HepG2 (cell line): ENCODE measurements around the gene HOMEZ. TPM values are rescaled to one million over a fixed set of nuclear protein-coding genes. Genes with fewer than 3 reads are reported as not detected.
A peak's percentile ranks its signal among the peaks of the same experiment; 100 is the strongest.

Experiments
- ATAC-seq: fragments of 200-7000 bp; cut with Tn5 transposase; 3 replicates; pipeline ENCODE4 v1.9.1; 2020; ENCODE audit warnings: mild to moderate bottlenecking, moderate library complexity
- BruUV-seq: library from RNA; stranded (reverse); fragments of 400-500 nt; replicated peaks from 2 replicates; lab custom pipeline; 2021; lab: Mats Ljungman, UMichigan
- CTCF ChIA-PET: fragments of 300-600 bp; formaldehyde crosslinking; extraction: SDS; loops from one replicate; lab custom pipeline; 2021; ENCODE audit warnings: low total read pairs, inconsistent platforms, low intra/inter-chr PET ratio; lab: Yijun Ruan, JAX
- POLR2A ChIA-PET: fragments of 350-600 bp; sonication (Branson Sonifier 250); formaldehyde crosslinking; loops from one replicate; lab custom pipeline; 2020; ENCODE audit warnings: antibody characterized with exemption, inconsistent platforms; lab: Yijun Ruan, JAX
- DNase-seq: peaks from one replicate; pipeline ENCODE4 v3.0.0-alpha.2; 2015; ENCODE audit warnings: low spot score
- FAIRE-seq: peaks from 3 replicates; lab custom pipeline; 2011; peaks lifted over from hg19 to GRCh38; lab: Jason Lieb, UNC
- H2AFZ ChIP-seq: one replicate; pipeline ENCODE4 v1.6.1; 2011; ENCODE audit warnings: low read length, inconsistent platforms
- H3K27ac ChIP-seq: fragments of 300-600 bp; 3 replicates; pipeline ENCODE4 v1.8.0; 2011; ENCODE audit warnings: mixed run types, mild to moderate bottlenecking, mixed read lengths, low read length, inconsistent platforms; ENCODE audit not compliant: insufficient read depth; ENCODE audit errors: extremely low read length
- H3K27me3 ChIP-seq, 2 experiments: fragments of 200-600 bp in 1 of 2; 2 replicates in 1 of 2; 3 replicates in 1 of 2; pipeline versions ENCODE4 v1.6.0 to v1.8.0; 2011; ENCODE audit warnings: low read length in 2 of 2, mild to moderate bottlenecking in 2 of 2, moderate library complexity in 2 of 2, inconsistent platforms in 1 of 2; ENCODE audit not compliant: insufficient read depth in 2 of 2, control insufficient read depth in 1 of 2
- H3K36me3 ChIP-seq, 2 experiments: fragments of 200-600 bp in 1 of 2; replicated peaks in 1 of 2; 2 replicates in 1 of 2; 3 replicates in 1 of 2; pipeline versions ENCODE4 v1.5.1 to v1.8.0; 2011; ENCODE audit warnings: low read length in 2 of 2, inconsistent platforms in 1 of 2; ENCODE audit not compliant: insufficient read depth in 2 of 2, control insufficient read depth in 1 of 2
- H3K4me1 ChIP-seq: 2 replicates; pipeline ENCODE4 v1.5.1; 2012; ENCODE audit warnings: low read length, inconsistent platforms; ENCODE audit not compliant: insufficient read depth
- H3K4me2 ChIP-seq: 2 replicates; pipeline ENCODE4 v1.6.0; 2011; ENCODE audit warnings: low read depth, low read length, inconsistent platforms
- H3K4me3 ChIP-seq, 3 experiments: fragments of 200-600 bp in 1 of 3; sonication (generic), shearing (Covaris generic) in 1 of 3; replicated peaks in 1 of 3; 2 replicates each; pipeline ENCODE4 v1.5.1; 2011 to 2016; ENCODE audit warnings: low read length in 3 of 3, inconsistent platforms in 2 of 3, low read depth in 2 of 3, mild to moderate bottlenecking in 2 of 3, control low read depth in 1 of 3, mixed read lengths in 1 of 3; ENCODE audit not compliant: insufficient read depth in 1 of 3
- H3K79me2 ChIP-seq: one replicate; pipeline ENCODE4 v1.6.1; 2011; ENCODE audit warnings: low read length, inconsistent platforms; ENCODE audit not compliant: insufficient read depth
- H3K9ac ChIP-seq: 2 replicates; pipeline ENCODE4 v1.6.0; 2011; ENCODE audit warnings: mild to moderate bottlenecking, low read depth, low read length, inconsistent platforms; ENCODE audit not compliant: insufficient read depth
- H3K9me3 ChIP-seq: 2 replicates; pipeline ENCODE4 v1.5.1; 2012; ENCODE audit warnings: mild to moderate bottlenecking, low read length
- H4K20me1 ChIP-seq: 2 replicates; pipeline ENCODE4 v1.6.0; 2011; ENCODE audit warnings: inconsistent platforms, mild to moderate bottlenecking, low read length, moderate library complexity; ENCODE audit not compliant: insufficient read depth
- ATM ChIP-seq: fragments of 450-650 bp; IDR thresholded peaks from 2 replicates; pipeline ENCODE4 v1.7.1; 2017; ENCODE audit warnings: mild to moderate bottlenecking, borderline replicate concordance
- HDAC2 ChIP-seq: sonication (generic); formaldehyde crosslinking; IDR thresholded peaks from 2 replicates; pipeline ENCODE4 v1.4.0; 2020; ENCODE audit warnings: missing genetic modification reagents
- KDM2A ChIP-seq: sonication (generic); formaldehyde crosslinking; IDR thresholded peaks from 2 replicates; pipeline ENCODE4 v1.4.0; 2020; ENCODE audit warnings: low read depth, missing genetic modification reagents, borderline replicate concordance
- POLR2AphosphoS5 ChIP-seq: IDR thresholded peaks from 2 replicates; pipeline ENCODE4 v1.6.1; 2012; ENCODE audit warnings: low read depth, low read length
- SMC3 ChIP-seq: IDR thresholded peaks from 2 replicates; pipeline ENCODE4 v1.6.1; 2011; ENCODE audit warnings: low read length, improper control_type of control experiment
- TCF12 ChIP-seq, 2 experiments: fragments of 450-650 bp in 1 of 2; sonication (generic) in 1 of 2; formaldehyde crosslinking in 1 of 2; IDR thresholded peaks; 2 replicates each; pipeline versions ENCODE4 v1.6.1 to v1.8.0; 2017 to 2022; ENCODE audit warnings: antibody characterized with exemption in 1 of 2, mild to moderate bottlenecking in 1 of 2, missing genetic modification reagents in 1 of 2, moderate library complexity in 1 of 2
- ZNF34 ChIP-seq: sonication (generic); formaldehyde crosslinking; IDR thresholded peaks from 2 replicates; pipeline ENCODE4 v1.4.0; 2020; ENCODE audit warnings: mild to moderate bottlenecking, missing genetic modification reagents, borderline replicate concordance
- WGBS: methylation state at CpG from one replicate; pipeline ENCODE4 v1.1.6; 2017; ENCODE audit warnings: low lambda C conversion rate; 5-methylcytosine and 5-hydroxymethylcytosine counted together
- in situ Hi-C: cut with HindIII; loops from 2 replicates; pipeline ENCODE4 v1.10.0; 2017; ENCODE audit warnings: low pct_unique_long_range_greater_than_20kb; ENCODE audit not compliant: extremely low pct_ligation_motif_present
- intact Hi-C: fragments of 100-400 bp; cut with micrococcal nuclease; formaldehyde crosslinking; loops from one replicate; pipeline ENCODE4 v1.10.0; 2022; ENCODE audit not compliant: unreplicated experiment
- polyA plus RNA-seq, 8 experiments: library from polyadenylated mRNA; depleted of rRNA in 3 of 8; stranded (reverse) in 7 of 8; unstranded in 1 of 8; fragments of >200 nt; fragmentation: Illumina TruSeq in 4 of 8; extraction: Trizol in 4 of 8; gene quantifications; 2 replicates each; pipeline versions ENCODE4 v1.2.1 to v1.2.3, GENCODE V29; 2011 to 2016; ENCODE audit warnings: low read depth in 4 of 8, missing spikeins in 1 of 8, mixed read lengths in 1 of 8; ENCODE audit not compliant: insufficient read depth in 1 of 8
- total RNA-seq, 5 experiments: library from RNA; depleted of rRNA; stranded (reverse); fragments of >200 nt; fragmentation: Illumina TruSeq; extraction: Trizol; gene quantifications; 2 replicates each; pipeline ENCODE4 v1.2.3, GENCODE V29; 2016; ENCODE audit warnings: low read depth in 1 of 5
- TF ChIP-seq, protein P1 (sequence below): sonication (generic); formaldehyde crosslinking; IDR thresholded peaks from 2 replicates; pipeline ENCODE4 v1.8.0; 2023; ENCODE audit warnings: mild to moderate bottlenecking, missing genetic modification reagents
- TF ChIP-seq, protein P2 (sequence below): sonication (generic); formaldehyde crosslinking; IDR thresholded peaks from 2 replicates; pipeline ENCODE4 v1.5.0; 2020; ENCODE audit warnings: missing genetic modification reagents, mild to moderate bottlenecking, borderline replicate concordance

The HOMEZ gene
- total and polyA plus RNA-seq, 2 of the 13 experiments (the other 11 are each of a cell fraction or from before 2014, with no cell fraction given) = 14.5 to 31.8 TPM

DNA sequence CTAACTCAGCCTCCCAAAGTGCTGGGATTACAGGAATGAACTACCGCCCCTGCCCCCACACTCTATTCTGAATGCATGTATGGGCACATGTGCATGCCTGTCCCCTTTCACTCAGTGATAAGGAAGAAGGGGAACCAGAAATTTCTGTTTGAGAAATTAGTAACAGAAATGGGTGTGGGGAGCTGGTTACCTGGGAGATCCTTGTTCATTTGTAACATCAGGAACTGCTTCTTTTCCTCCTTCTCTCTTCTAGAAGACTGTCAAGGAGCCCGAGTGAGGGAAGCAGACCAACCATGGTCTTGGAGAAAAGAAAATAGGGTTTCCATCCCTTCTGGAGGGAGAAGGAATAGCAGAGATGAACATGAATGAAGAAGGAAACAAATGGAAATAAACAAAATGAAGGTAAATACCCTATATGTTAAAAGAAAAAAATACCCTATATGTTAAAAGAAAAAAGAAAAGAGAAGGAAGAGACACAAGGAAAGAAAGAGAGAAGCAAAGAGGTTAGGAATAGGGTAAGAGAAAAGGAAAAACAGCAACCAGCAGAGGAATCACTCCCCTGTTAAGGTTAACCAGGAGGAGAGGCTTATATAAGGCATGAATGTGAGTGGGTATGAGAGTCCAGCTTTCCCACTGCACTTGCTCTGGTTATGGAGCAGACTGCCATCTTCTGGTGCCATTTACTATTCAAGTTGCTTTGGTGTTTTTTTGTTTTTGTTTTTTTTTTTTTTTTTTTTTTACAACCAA lies 13.5 kb upstream of the HOMEZ start (continued):
- TF ChIP-seq ATM (peak; percentile 96), HDAC2 (CRISPR knock-in tag) (0 out of 2 replicates have a peak, but pooled peaks have one; percentile 38), SMC3 (peak; percentile 68), ZNF34 (CRISPR knock-in tag) (no peak)

DNA sequence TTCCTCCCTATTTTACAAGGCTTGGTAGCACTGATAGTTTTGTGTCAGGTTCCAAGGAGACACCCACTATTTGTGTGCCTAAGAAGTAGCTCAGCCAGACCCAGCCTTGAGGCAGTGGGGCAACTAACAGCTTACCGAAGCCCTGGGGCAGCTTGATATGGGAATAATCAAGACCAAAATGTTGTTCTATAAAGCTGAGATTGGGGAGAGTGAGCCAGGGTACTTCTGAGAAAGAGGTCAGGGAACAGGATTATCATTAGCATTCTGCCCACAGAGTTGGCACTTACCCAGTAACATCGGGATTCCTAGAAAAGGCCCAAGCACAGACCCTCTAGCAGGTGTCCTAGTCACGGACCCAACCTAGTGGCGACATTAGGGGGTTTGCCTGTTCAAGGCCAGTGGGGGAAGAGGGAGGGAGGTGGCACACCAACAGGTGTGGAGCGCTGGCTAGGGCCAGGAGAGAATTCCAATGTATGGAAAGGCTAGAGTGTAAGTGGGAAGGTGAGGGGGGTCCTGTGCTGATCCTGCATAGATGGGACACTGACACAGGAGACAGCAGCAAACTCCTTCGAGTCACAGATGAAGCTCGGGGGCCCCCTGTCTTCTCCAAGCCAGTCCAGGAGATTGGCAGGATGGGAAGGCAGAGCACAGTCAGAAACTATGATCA lies 11.8 kb upstream of the HOMEZ start:
- Histone ChIP-seq H3K4me1 (peaks cover 36% of the 10 kb centered on the region), H3K79me2 (peaks cover 4% of the 10 kb centered on the region), H3K4me3 (no peak overlapping the region), H3K4me2 (no peak overlapping the region), H3K9ac (no peak overlapping the region), H4K20me1 (no peaks in the 10 kb centered on the region), H3K27ac (no peak overlapping the region), H3K9me3 (no peaks in the 10 kb centered on the region), H3K36me3 (peaks cover 3% of the 10 kb centered on the region in 2 experiments; a peak in 1 of 5 replicates), H3K27me3 (no peaks in the 10 kb centered on the region; a peak in 1 of 5 replicates), H2AFZ (no peak overlapping the region)
- WGBS = 97% methylated on average over 7 of the region's 7 CpGs
- intact Hi-C loops (loop anchor here (5.0 kb wide), 1 partner anchor 175 kb away; no protein-coding TSS in a partner anchor), in situ Hi-C loops (loop anchor here (5.0 kb wide), 1 partner anchor 35 kb away; no protein-coding TSS in a partner anchor)
- DNase-seq = no peak
- no peak for ATAC-seq
- BruUV-seq = no TSS peak
- POLR2A ChIA-PET = interaction anchor here (3.1 to 18.7 kb wide), 2 partner anchors 11 to 24 kb away, joined by 23 to 1053 read pairs; partner anchors contain the start of genes HOMEZ and PABPN1
- TF ChIP-seq POLR2AphosphoS5 = peak; percentile 13; the same call in 1 of the 2 replicates
- peak; percentile 27; the same call in 1 of the 2 replicates for TF ChIP-seq KDM2A (CRISPR knock-in tag)
- TF ChIP-seq, protein P1, sequence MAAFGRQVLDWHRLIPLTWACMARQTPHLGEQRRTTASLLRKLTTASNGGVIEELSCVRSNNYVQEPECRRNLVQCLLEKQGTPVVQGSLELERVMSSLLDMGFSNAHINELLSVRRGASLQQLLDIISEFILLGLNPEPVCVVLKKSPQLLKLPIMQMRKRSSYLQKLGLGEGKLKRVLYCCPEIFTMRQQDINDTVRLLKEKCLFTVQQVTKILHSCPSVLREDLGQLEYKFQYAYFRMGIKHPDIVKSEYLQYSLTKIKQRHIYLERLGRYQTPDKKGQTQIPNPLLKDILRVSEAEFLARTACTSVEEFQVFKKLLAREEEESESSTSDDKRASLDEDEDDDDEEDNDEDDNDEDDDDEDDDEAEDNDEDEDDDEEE (CRISPR knock-in tag) = 0 out of 2 replicates have a peak, but pooled peaks have one; percentile 21
- TF ChIP-seq TCF12 (IDR thresholded peaks at IDR 0.05) = no peak
- 0 out of 2 replicates have a peak, but pooled peaks have one; percentile 33 for TF ChIP-seq TCF12 (CRISPR knock-in tag; IDR thresholded peaks at IDR 0.05)
- TF ChIP-seq, protein P2, sequence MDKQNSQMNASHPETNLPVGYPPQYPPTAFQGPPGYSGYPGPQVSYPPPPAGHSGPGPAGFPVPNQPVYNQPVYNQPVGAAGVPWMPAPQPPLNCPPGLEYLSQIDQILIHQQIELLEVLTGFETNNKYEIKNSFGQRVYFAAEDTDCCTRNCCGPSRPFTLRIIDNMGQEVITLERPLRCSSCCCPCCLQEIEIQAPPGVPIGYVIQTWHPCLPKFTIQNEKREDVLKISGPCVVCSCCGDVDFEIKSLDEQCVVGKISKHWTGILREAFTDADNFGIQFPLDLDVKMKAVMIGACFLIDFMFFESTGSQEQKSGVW (CRISPR knock-in tag) = no peak
- FAIRE-seq = no peak
- CTCF ChIA-PET = no interaction called here
